HEK293 (cell line): ENCODE data around the gene TGFBI.

ENCODE experiments used
- CTCF ChIA-PET: fragments of 350-600 bp; formaldehyde crosslinking; extraction: SDS; loops from one replicate; lab custom pipeline; 2021; ENCODE audit warnings: antibody characterized with exemption; lab: Yijun Ruan, JAX
- POLR2A ChIA-PET: fragments of 300-600 bp; formaldehyde crosslinking; extraction: SDS; loops from one replicate; lab custom pipeline; 2020; ENCODE audit warnings: antibody characterized with exemption, inconsistent platforms; lab: Yijun Ruan, JAX
- H3K27ac ChIP-seq: fragments of 200-500 bp; sonication (Bioruptor generic); 2 replicates; pipeline ENCODE4 v1.5.1; 2014; ENCODE audit warnings: low read depth, low read length, control low read depth, inconsistent platforms; ENCODE audit errors: extremely low read depth
- H3K36me3 ChIP-seq, 2 experiments: fragments of 200-500 bp in 1 of 2; sonication (Bioruptor generic) in 1 of 2; 1 replicate in 1 of 2; 2 replicates in 1 of 2; pipeline ENCODE4 v1.5.1; 2014 to 2017; ENCODE audit warnings: inconsistent platforms in 2 of 2, low read length in 2 of 2; ENCODE audit not compliant: control insufficient read depth in 2 of 2, insufficient read depth in 1 of 2
- H3K4me1 ChIP-seq: fragments of 200-500 bp; sonication (Bioruptor generic); 2 replicates; pipeline ENCODE4 v1.5.1; 2014; ENCODE audit warnings: mild to moderate bottlenecking, low read length, inconsistent platforms; ENCODE audit not compliant: control insufficient read depth, insufficient read depth
- H3K4me3 ChIP-seq: 2 replicates; pipeline ENCODE4 v1.5.1; 2011; ENCODE audit warnings: low read depth, mild to moderate bottlenecking, control low read depth, low read length, moderate library complexity
- H3K9me3 ChIP-seq: fragments of 200-500 bp; sonication (Bioruptor generic); 2 replicates; pipeline ENCODE4 v1.5.1; 2014; ENCODE audit warnings: low read depth, low read length, inconsistent platforms; ENCODE audit not compliant: control insufficient read depth, insufficient read depth
- KLF8 ChIP-seq: fragments of 450-650 bp; formaldehyde crosslinking; IDR thresholded peaks from 2 replicates; pipeline ENCODE4 v1.5.1; 2016; ENCODE audit warnings: missing biosample characterization, missing genetic modification characterization
- SCRT2 ChIP-seq: fragments of 450-650 bp; formaldehyde crosslinking; IDR thresholded peaks from 2 replicates; pipeline ENCODE4 v1.5.1; 2016; ENCODE audit warnings: missing biosample characterization, missing genetic modification characterization
- SP3 ChIP-seq: fragments of 450-650 bp; formaldehyde crosslinking; IDR thresholded peaks from 2 replicates; pipeline ENCODE4 v1.5.1; 2016; ENCODE audit warnings: missing biosample characterization, missing genetic modification characterization
- ZBTB48 ChIP-seq: fragments of 450-650 bp; formaldehyde crosslinking; IDR thresholded peaks from 2 replicates; pipeline ENCODE4 v1.5.1; 2016; ENCODE audit warnings: missing biosample characterization, missing genetic modification characterization
- ZBTB6 ChIP-seq: fragments of 450-650 bp; formaldehyde crosslinking; IDR thresholded peaks from 2 replicates; pipeline ENCODE4 v1.5.1; 2017; ENCODE audit warnings: missing biosample characterization, missing genetic modification characterization
- ZBTB7A ChIP-seq: fragments of 450-650 bp; formaldehyde crosslinking; IDR thresholded peaks from 2 replicates; pipeline ENCODE4 v1.5.1; 2016; ENCODE audit warnings: low read depth, missing biosample characterization, missing genetic modification characterization
- ZFHX2 ChIP-seq: fragments of 450-650 bp; formaldehyde crosslinking; conservative IDR thresholded peaks from 2 replicates; pipeline ENCODE4 v1.5.1; 2016; ENCODE audit warnings: missing biosample characterization, missing genetic modification characterization
- ZNF175 ChIP-seq: fragments of 450-650 bp; formaldehyde crosslinking; IDR thresholded peaks from 2 replicates; pipeline ENCODE4 v1.5.1; 2016; ENCODE audit warnings: missing biosample characterization, missing genetic modification characterization
- ZNF449 ChIP-seq: fragments of 450-650 bp; formaldehyde crosslinking; IDR thresholded peaks from 2 replicates; pipeline ENCODE4 v1.5.1; 2017; ENCODE audit warnings: missing biosample characterization, mild to moderate bottlenecking, missing genetic modification characterization, moderate library complexity
- ZNF510 ChIP-seq: fragments of 450-650 bp; formaldehyde crosslinking; IDR thresholded peaks from 2 replicates; pipeline ENCODE4 v1.5.1; 2018; ENCODE audit warnings: mild to moderate bottlenecking, missing genetic modification characterization, missing biosample characterization; ENCODE audit not compliant: insufficient replicate concordance
- ZNF529 ChIP-seq: fragments of 450-650 bp; formaldehyde crosslinking; IDR thresholded peaks from 2 replicates; pipeline ENCODE4 v1.5.1; 2017; ENCODE audit warnings: missing genetic modification characterization, missing biosample characterization; ENCODE audit not compliant: insufficient replicate concordance
- ZNF530 ChIP-seq: fragments of 450-650 bp; formaldehyde crosslinking; IDR thresholded peaks from 2 replicates; pipeline ENCODE4 v1.5.1; 2016; ENCODE audit warnings: low read depth, missing biosample characterization, missing genetic modification characterization
- ZNF670 ChIP-seq: fragments of 450-650 bp; formaldehyde crosslinking; IDR thresholded peaks from 2 replicates; pipeline ENCODE4 v1.5.1; 2016; ENCODE audit warnings: missing biosample characterization, missing genetic modification characterization, low read depth
- ZSCAN4 ChIP-seq: fragments of 450-650 bp; formaldehyde crosslinking; IDR thresholded peaks from 2 replicates; pipeline ENCODE4 v1.5.1; 2017; ENCODE audit warnings: missing biosample characterization, missing genetic modification characterization
- ZXDB ChIP-seq: fragments of 450-650 bp; formaldehyde crosslinking; IDR thresholded peaks from 2 replicates; pipeline ENCODE4 v1.5.1; 2016; ENCODE audit warnings: missing biosample characterization, missing genetic modification characterization

The TGFBI gene

GRCh38 chr5:136048966-136049365 is 20.2 kb downstream of the TGFBI start:
- CTCF ChIA-PET, result interaction anchor here (1.6 kb wide), 1 partner anchor 9 kb away, joined by 7 read pairs; no protein-coding TSS in a partner anchor
- Histone ChIP-seq H3K27ac (no peak overlapping the region), H3K36me3 (no peaks in the 10 kb centered on the region), H3K4me1 (peaks cover 5% of the 10 kb centered on the region), H3K4me3 (no peak overlapping the region), H3K9me3 (no peaks in the 10 kb centered on the region)
- POLR2A ChIA-PET, result no interaction called here
- TF ChIP-seq ZXDB (no peak), SCRT2 (no peak), ZNF530 (tag by site-specific recombination) (no peak), ZNF449 (no peak), ZNF670 (tag by site-specific recombination) (no peak), ZFHX2 (tag by site-specific recombination) (no peak), ZNF175 (no peak)

GRCh38 chr5:136051486-136052220 is 22.9 kb downstream of the TGFBI start:
- Histone ChIP-seq H3K36me3 (no peaks in the 10 kb centered on the region), H3K4me3 (no peak overlapping the region), H3K4me1 (peaks cover 6% of the 10 kb centered on the region)
- POLR2A ChIA-PET, result no interaction called here
- CTCF ChIA-PET, result interaction anchor here (0.7 to 4.3 kb wide), 3 partner anchors 32 to 106 kb away, joined by 3 to 19 read pairs (median 3); no protein-coding TSS in a partner anchor
- TF ChIP-seq ZBTB6 (no peak), ZNF529 (no peak), ZNF510 (tag by site-specific recombination) (no peak)
- TF ChIP-seq, all 188 proteins: peak for 0
- Histone ChIP-seq H3K9me3 (no peaks in the 10 kb centered on the region), H3K27ac (no peak overlapping the region)

GRCh38 chr5:136052692-136053335 is 24.0 kb downstream of the TGFBI start:
- no peak overlapping the region for H3K27ac ChIP-seq
- peaks cover 11% of the 10 kb centered on the region for H3K4me1 ChIP-seq
- no peak overlapping the region for H3K4me3 ChIP-seq
- CTCF ChIA-PET, result interaction anchor here (0.6 to 4.3 kb wide), 8 partner anchors 15 to 418 kb away, joined by 3 to 19 read pairs (median 3); no protein-coding TSS in a partner anchor
- no peak for TF ChIP-seq ZBTB48 (tag by site-specific recombination)
- no peak for TF ChIP-seq ZSCAN4 (tag by site-specific recombination)
- TF ChIP-seq SP3 (tag by site-specific recombination), result no peak
- TF ChIP-seq ZBTB7A (tag by site-specific recombination), result no peak
- no peak for TF ChIP-seq KLF8
- H3K36me3 ChIP-seq, result no peaks in the 10 kb centered on the region
- no peaks in the 10 kb centered on the region for H3K9me3 ChIP-seq
- POLR2A ChIA-PET, result interaction anchor here (0.6 to 1.4 kb wide), 3 partner anchors 8 to 1898 kb away, joined by 3 to 5 read pairs (median 4); no protein-coding TSS in a partner anchor
